Globus pallidus (tissue), 1 donor: ENCODE data around the gene PTGER3.
"Not testable (repeated sequence)": the region's sequence is repeated elsewhere in the genome, so short reads cannot be mapped to it uniquely, and the experiment has no call there.

Source experiments
- DNase-seq: peaks from one replicate; pipeline ENCODE4 v3.0.0-alpha.2; 2015; ENCODE audit warnings: low spot score

PTGER3 gene

GRCh38 chr1:71002709-71003475 is 44.7 kb downstream of the PTGER3 start:
- no peak for DNase-seq

- no peak for DNase-seq
These were observed 46.0 kb downstream of the PTGER3 start for GRCh38 chr1:71001624-71002023.

GRCh38 chr1:70997793-70998192 is 49.8 kb downstream of the PTGER3 start:
- DNase-seq = no peak

GRCh38 chr1:70994753-70995268 is 52.8 kb downstream of the PTGER3 start:
- DNase-seq = no peak

- DNase-seq = no peak
These were observed 53.8 kb downstream of the PTGER3 start for GRCh38 chr1:70993798-70994197.

GRCh38 chr1:70992521-70992920 is 55.1 kb downstream of the PTGER3 start:
- DNase-seq = no peak

GRCh38 chr1:70990469-70991253 is 57.0 kb downstream of the PTGER3 start:
- no peak for DNase-seq

- DNase-seq = no peak
These were observed 60.1 kb downstream of the PTGER3 start for GRCh38 chr1:70987497-70987896.

- not testable (repeated sequence) for DNase-seq
These were observed 61.8 kb downstream of the PTGER3 start for GRCh38 chr1:70985776-70986225.

- DNase-seq = not testable (repeated sequence)
These were observed 62.3 kb downstream of the PTGER3 start for GRCh38 chr1:70985278-70985677.

- DNase-seq = no peak
These were observed 67.3 kb downstream of the PTGER3 start for GRCh38 chr1:70980361-70980760.

GRCh38 chr1:70979881-70980280 is 67.7 kb downstream of the PTGER3 start:
- peak; percentile 15 for DNase-seq

- DNase-seq = no peak
These were observed 68.3 kb downstream of the PTGER3 start for GRCh38 chr1:70979313-70979712.

- DNase-seq = no peak
These were observed 69.0 kb downstream of the PTGER3 start for GRCh38 chr1:70978623-70979022.

- no peak for DNase-seq
These were observed 70.0 kb downstream of the PTGER3 start for GRCh38 chr1:70977575-70977974.

GRCh38 chr1:70977041-70977440 is 70.6 kb downstream of the PTGER3 start:
- DNase-seq = no peak

GRCh38 chr1:70973754-70974153 is 73.9 kb downstream of the PTGER3 start:
- DNase-seq = no peak

- no peak for DNase-seq
These were observed 77.2 kb downstream of the PTGER3 start for GRCh38 chr1:70970407-70970806.

GRCh38 chr1:70966018-70966638 is 81.5 kb downstream of the PTGER3 start:
- no peak for DNase-seq

GRCh38 chr1:70963374-70963773 is 84.2 kb downstream of the PTGER3 start:
- DNase-seq = no peak

GRCh38 chr1:70961374-70961975 is 86.1 kb downstream of the PTGER3 start:
- DNase-seq = no peak

- no peak for DNase-seq
These were observed 99.1 kb downstream of the PTGER3 start for GRCh38 chr1:70948396-70949017.
